Embryonic facial prominence (tissue), 1 donor: Measurements from ENCODE around the gene MYLK4.

Experiments used
- DNase-seq: peaks from one replicate; pipeline ENCODE4 v3.0.0-alpha.2; 2016; ENCODE audit errors: extremely low spot score

MYLK4 gene

GRCh38 chr6:2750832-2751231 lies at the start of gene MYLK4:
Gene MYLK4 (minus strand): TSS chr6:2750922. CDS start chr6:2749294, 1,628 bp downstream.
- no peak for DNase-seq

- DNase-seq: no peak
Observed at GRCh38 chr6:2799936-2800527, 49.3 kb upstream of the MYLK4 start.

- no peak for DNase-seq
Observed at GRCh38 chr6:2798586-2799134, 47.9 kb upstream of the MYLK4 start.

GRCh38 chr6:2797564-2798031 lies 46.9 kb upstream of the MYLK4 start:
- no peak for DNase-seq

- DNase-seq: no peak
Observed at GRCh38 chr6:2796861-2797260, 46.1 kb upstream of the MYLK4 start.

- no peak for DNase-seq
Observed at GRCh38 chr6:2795956-2796355, 45.2 kb upstream of the MYLK4 start.

GRCh38 chr6:2795162-2795561 lies 44.4 kb upstream of the MYLK4 start:
- DNase-seq: no peak

GRCh38 chr6:2794171-2794730 lies 43.5 kb upstream of the MYLK4 start:
- DNase-seq: no peak

GRCh38 chr6:2793534-2794151 lies 42.9 kb upstream of the MYLK4 start:
- DNase-seq: no peak

- no peak for DNase-seq
Observed at GRCh38 chr6:2792330-2793110, 41.8 kb upstream of the MYLK4 start.

- DNase-seq: no peak
Observed at GRCh38 chr6:2791450-2791974, 40.8 kb upstream of the MYLK4 start.

GRCh38 chr6:2790588-2791449 lies 40.1 kb upstream of the MYLK4 start:
- no peak for DNase-seq

GRCh38 chr6:2786269-2786668 lies 35.5 kb upstream of the MYLK4 start:
- DNase-seq: no peak

- no peak for DNase-seq
Observed at GRCh38 chr6:2784930-2785329, 34.2 kb upstream of the MYLK4 start.

- DNase-seq: no peak
Observed at GRCh38 chr6:2784061-2784460, 33.3 kb upstream of the MYLK4 start.

GRCh38 chr6:2783188-2783963 lies 32.7 kb upstream of the MYLK4 start:
- no peak for DNase-seq

- no peak for DNase-seq
Observed at GRCh38 chr6:2782825-2783187, 32.1 kb upstream of the MYLK4 start.

- no peak for DNase-seq
Observed at GRCh38 chr6:2782356-2782708, 31.6 kb upstream of the MYLK4 start.

- no peak for DNase-seq
Observed at GRCh38 chr6:2781685-2782355, 31.1 kb upstream of the MYLK4 start.
